Neural cell (in vitro differentiated cells): Measurements from ENCODE around the gene TRPM2. TPM values are rescaled to one million over a fixed set of nuclear protein-coding genes. Genes with fewer than 3 reads are reported as not detected.
A peak's percentile ranks its signal among the peaks of the same experiment; 100 is the strongest.

Experiments used
- H2AFZ ChIP-seq: fragments of 200-600, 300-800 bp; sonication (generic), shearing (Covaris generic); 2 replicates; pipeline ENCODE4 v1.6.0; 2014; ENCODE audit warnings: low read depth, mild to moderate bottlenecking, antibody characterized with exemption, low read length, moderate library complexity
- H3F3A ChIP-seq: fragments of 200-600 bp; shearing (Covaris generic); 2 replicates; pipeline ENCODE4 v1.6.1; 2016; ENCODE audit warnings: mild to moderate bottlenecking, moderate library complexity, mixed read lengths, antibody characterized with exemption, low read length; ENCODE audit not compliant: insufficient read depth, poor library complexity, severe bottlenecking
- H3K27ac ChIP-seq: fragments of 200-600, 300-800 bp; sonication (generic), shearing (Covaris generic); 2 replicates; pipeline ENCODE4 v1.5.1; 2014; ENCODE audit warnings: mild to moderate bottlenecking, low read length, moderate library complexity
- H3K27me3 ChIP-seq: fragments of 300-800, 200-600 bp; sonication (generic), shearing (Covaris generic); 2 replicates; pipeline ENCODE4 v1.6.0; 2014; ENCODE audit warnings: mild to moderate bottlenecking, low read depth, low read length, moderate library complexity; ENCODE audit not compliant: insufficient read depth
- H3K36me3 ChIP-seq: fragments of 300-800, 200-600 bp; sonication (generic), shearing (Covaris generic); 2 replicates; pipeline ENCODE4 v1.5.1; 2014; ENCODE audit warnings: mild to moderate bottlenecking, antibody characterized with exemption, low read length, moderate library complexity; ENCODE audit not compliant: insufficient read depth
- H3K4me2 ChIP-seq: fragments of 300-800, 200-600 bp; sonication (generic), shearing (Covaris generic); 2 replicates; pipeline ENCODE4 v1.6.0; 2014; ENCODE audit warnings: mild to moderate bottlenecking, low read length
- H3K4me3 ChIP-seq: fragments of 300-800, 200-600 bp; sonication (generic), shearing (Covaris generic); 2 replicates; pipeline ENCODE4 v1.5.1; 2014; ENCODE audit warnings: mild to moderate bottlenecking, low read length, moderate library complexity
- H3K79me2 ChIP-seq: fragments of 200-600 bp; shearing (Covaris generic); replicated peaks from 2 replicates; pipeline ENCODE4 v1.6.0; 2014; ENCODE audit warnings: mild to moderate bottlenecking, low read length, moderate library complexity; ENCODE audit not compliant: insufficient read depth
- H3K9ac ChIP-seq: fragments of 300-800, 200-600 bp; sonication (generic), shearing (Covaris generic); 2 replicates; pipeline ENCODE4 v1.6.1; 2016; ENCODE audit warnings: mild to moderate bottlenecking, low read length, mixed read lengths
- H3K9me2 ChIP-seq: fragments of 200-600 bp; shearing (Covaris generic); 2 replicates; pipeline ENCODE4 v1.6.1; 2016; ENCODE audit warnings: mild to moderate bottlenecking, low read length, mixed read lengths; ENCODE audit not compliant: insufficient read depth
- H3K9me3 ChIP-seq: fragments of 200-600, 300-800 bp; sonication (generic), shearing (Covaris generic); 2 replicates; pipeline ENCODE4 v1.6.1; 2016; ENCODE audit warnings: mild to moderate bottlenecking, mixed run types, low read length, moderate library complexity, mixed read lengths
- H4K20me1 ChIP-seq: fragments of 200-600 bp; shearing (Covaris generic); 2 replicates; pipeline ENCODE4 v1.6.1; 2016; ENCODE audit warnings: mild to moderate bottlenecking, mixed run types; ENCODE audit not compliant: insufficient read depth
- EP300 ChIP-seq: fragments of 450-650 bp; conservative IDR thresholded peaks from 2 replicates; pipeline ENCODE4 v1.6.1; 2014; ENCODE audit warnings: antibody characterized with exemption, mild to moderate bottlenecking, moderate library complexity; ENCODE audit not compliant: poor library complexity, severe bottlenecking
- EZH2 ChIP-seq: fragments of 200-600, 300-800 bp; shearing (Covaris generic), sonication (generic); IDR thresholded peaks from 2 replicates; pipeline ENCODE4 v1.6.1; 2014; ENCODE audit warnings: antibody characterized with exemption, low read length, borderline replicate concordance, mild to moderate bottlenecking; ENCODE audit not compliant: insufficient read depth, poor library complexity, severe bottlenecking
- MXI1 ChIP-seq: fragments of 450-650 bp; conservative IDR thresholded peaks from 2 replicates; pipeline ENCODE4 v1.6.1; 2014; ENCODE audit warnings: antibody characterized with exemption, mild to moderate bottlenecking; ENCODE audit not compliant: poor library complexity, severe bottlenecking
- POLR2AphosphoS5 ChIP-seq: IDR thresholded peaks from 2 replicates; pipeline ENCODE4 v1.6.1; 2012
- RAD21 ChIP-seq: fragments of 450-650 bp; conservative IDR thresholded peaks from 2 replicates; pipeline ENCODE4 v1.6.1; 2014; ENCODE audit warnings: antibody characterized with exemption, mild to moderate bottlenecking, moderate library complexity
- SMC3 ChIP-seq: fragments of 450-650 bp; conservative IDR thresholded peaks from 2 replicates; pipeline ENCODE4 v1.6.1; 2014; ENCODE audit warnings: antibody characterized with exemption, mild to moderate bottlenecking, moderate library complexity; ENCODE audit not compliant: poor library complexity
- TAF1 ChIP-seq: IDR thresholded peaks from 2 replicates; pipeline ENCODE4 v1.6.1; 2012; ENCODE audit warnings: low read depth
- polyA plus RNA-seq: library from polyadenylated mRNA; depleted of rRNA; stranded (reverse); fragments of >200 nt; gene quantifications from 2 replicates; pipeline ENCODE4 v1.2.3, GENCODE V29; 2014
- TF ChIP-seq, protein P1 (sequence below): fragments of 450-650 bp; IDR thresholded peaks from 2 replicates; pipeline ENCODE4 v1.5.1; 2014; ENCODE audit warnings: antibody characterized with exemption, mild to moderate bottlenecking, moderate library complexity; ENCODE audit not compliant: poor library complexity, severe bottlenecking
- TF ChIP-seq, protein P2 (sequence below): IDR thresholded peaks from 2 replicates; pipeline ENCODE4 v1.6.1; 2012; ENCODE audit warnings: borderline replicate concordance

Gene TRPM2
- polyA plus RNA-seq, 1 donor from 2014 or later, result 0.14 TPM

DNA sequence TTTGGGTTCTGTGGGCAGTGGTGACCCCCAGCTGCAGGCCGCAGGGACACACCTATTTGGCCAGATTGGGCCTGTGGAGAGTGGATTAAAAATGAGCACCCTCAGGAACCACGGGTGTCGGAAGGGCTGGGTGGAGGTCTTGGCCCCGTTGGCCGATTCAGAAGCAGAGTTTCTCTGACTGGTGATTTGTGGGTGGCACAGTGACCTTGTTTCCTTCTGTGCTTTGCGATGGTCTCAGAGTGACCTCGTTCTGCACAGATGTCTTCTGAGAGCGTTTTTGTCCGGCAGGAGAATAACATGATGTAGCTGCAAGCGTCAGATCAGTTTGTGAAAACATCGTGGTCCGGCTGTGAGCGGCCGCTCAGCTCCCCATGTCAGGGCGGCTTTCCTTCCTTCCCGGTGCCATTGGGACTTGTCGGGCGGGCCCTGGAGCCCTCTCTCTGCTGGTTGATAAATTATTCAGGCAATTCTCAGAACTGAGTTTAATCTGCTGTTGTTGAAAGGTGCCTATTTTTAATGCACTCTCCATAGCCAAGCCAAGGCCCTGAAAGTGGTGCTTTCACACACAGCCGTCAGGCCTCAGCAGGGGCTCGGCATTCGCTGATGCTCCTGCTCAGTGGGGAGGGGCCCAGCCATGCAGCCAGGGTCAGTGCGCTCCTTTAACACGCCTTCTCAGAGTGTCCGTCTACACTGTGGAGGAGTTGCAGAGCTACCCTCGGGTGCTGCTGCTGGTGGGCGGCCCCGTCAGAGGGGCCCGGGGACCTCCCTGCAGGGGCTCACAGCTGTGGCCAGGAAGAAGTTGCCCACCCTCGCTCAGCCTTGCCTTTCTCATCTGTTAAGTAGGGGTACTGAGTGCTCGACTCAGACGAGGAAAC, 26.8 kb downstream of the TRPM2 start:
- no peaks in the 10 kb centered on the region for H3K36me3 ChIP-seq
- no peaks in the 10 kb centered on the region for H3F3A ChIP-seq
- H3K9ac ChIP-seq, result peak overlapping the region; percentile 19
- H2AFZ ChIP-seq, result no peak overlapping the region
- no peaks in the 10 kb centered on the region for H3K27me3 ChIP-seq
- no peak for TF ChIP-seq SMC3
- TF ChIP-seq EZH2, result no peak
- peak; percentile 17 for TF ChIP-seq EP300
- TF ChIP-seq, protein P1, sequence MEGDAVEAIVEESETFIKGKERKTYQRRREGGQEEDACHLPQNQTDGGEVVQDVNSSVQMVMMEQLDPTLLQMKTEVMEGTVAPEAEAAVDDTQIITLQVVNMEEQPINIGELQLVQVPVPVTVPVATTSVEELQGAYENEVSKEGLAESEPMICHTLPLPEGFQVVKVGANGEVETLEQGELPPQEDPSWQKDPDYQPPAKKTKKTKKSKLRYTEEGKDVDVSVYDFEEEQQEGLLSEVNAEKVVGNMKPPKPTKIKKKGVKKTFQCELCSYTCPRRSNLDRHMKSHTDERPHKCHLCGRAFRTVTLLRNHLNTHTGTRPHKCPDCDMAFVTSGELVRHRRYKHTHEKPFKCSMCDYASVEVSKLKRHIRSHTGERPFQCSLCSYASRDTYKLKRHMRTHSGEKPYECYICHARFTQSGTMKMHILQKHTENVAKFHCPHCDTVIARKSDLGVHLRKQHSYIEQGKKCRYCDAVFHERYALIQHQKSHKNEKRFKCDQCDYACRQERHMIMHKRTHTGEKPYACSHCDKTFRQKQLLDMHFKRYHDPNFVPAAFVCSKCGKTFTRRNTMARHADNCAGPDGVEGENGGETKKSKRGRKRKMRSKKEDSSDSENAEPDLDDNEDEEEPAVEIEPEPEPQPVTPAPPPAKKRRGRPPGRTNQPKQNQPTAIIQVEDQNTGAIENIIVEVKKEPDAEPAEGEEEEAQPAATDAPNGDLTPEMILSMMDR, result no peak
- peak; percentile 63 for TF ChIP-seq POLR2AphosphoS5
- TF ChIP-seq MXI1, result peak; percentile 13
- TF ChIP-seq TAF1, result no peak
- TF ChIP-seq, protein P2, sequence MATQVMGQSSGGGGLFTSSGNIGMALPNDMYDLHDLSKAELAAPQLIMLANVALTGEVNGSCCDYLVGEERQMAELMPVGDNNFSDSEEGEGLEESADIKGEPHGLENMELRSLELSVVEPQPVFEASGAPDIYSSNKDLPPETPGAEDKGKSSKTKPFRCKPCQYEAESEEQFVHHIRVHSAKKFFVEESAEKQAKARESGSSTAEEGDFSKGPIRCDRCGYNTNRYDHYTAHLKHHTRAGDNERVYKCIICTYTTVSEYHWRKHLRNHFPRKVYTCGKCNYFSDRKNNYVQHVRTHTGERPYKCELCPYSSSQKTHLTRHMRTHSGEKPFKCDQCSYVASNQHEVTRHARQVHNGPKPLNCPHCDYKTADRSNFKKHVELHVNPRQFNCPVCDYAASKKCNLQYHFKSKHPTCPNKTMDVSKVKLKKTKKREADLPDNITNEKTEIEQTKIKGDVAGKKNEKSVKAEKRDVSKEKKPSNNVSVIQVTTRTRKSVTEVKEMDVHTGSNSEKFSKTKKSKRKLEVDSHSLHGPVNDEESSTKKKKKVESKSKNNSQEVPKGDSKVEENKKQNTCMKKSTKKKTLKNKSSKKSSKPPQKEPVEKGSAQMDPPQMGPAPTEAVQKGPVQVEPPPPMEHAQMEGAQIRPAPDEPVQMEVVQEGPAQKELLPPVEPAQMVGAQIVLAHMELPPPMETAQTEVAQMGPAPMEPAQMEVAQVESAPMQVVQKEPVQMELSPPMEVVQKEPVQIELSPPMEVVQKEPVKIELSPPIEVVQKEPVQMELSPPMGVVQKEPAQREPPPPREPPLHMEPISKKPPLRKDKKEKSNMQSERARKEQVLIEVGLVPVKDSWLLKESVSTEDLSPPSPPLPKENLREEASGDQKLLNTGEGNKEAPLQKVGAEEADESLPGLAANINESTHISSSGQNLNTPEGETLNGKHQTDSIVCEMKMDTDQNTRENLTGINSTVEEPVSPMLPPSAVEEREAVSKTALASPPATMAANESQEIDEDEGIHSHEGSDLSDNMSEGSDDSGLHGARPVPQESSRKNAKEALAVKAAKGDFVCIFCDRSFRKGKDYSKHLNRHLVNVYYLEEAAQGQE, result no peak
- no peak for TF ChIP-seq RAD21
- no peak overlapping the region for H3K4me3 ChIP-seq
- no peaks in the 10 kb centered on the region for H3K9me2 ChIP-seq
- H3K4me2 ChIP-seq, result no peak overlapping the region
- no peaks in the 10 kb centered on the region for H4K20me1 ChIP-seq
- no peaks in the 10 kb centered on the region for H3K9me3 ChIP-seq
- no peaks in the 10 kb centered on the region for H3K79me2 ChIP-seq
- H3K27ac ChIP-seq, result peak overlapping the region; percentile 29

DNA sequence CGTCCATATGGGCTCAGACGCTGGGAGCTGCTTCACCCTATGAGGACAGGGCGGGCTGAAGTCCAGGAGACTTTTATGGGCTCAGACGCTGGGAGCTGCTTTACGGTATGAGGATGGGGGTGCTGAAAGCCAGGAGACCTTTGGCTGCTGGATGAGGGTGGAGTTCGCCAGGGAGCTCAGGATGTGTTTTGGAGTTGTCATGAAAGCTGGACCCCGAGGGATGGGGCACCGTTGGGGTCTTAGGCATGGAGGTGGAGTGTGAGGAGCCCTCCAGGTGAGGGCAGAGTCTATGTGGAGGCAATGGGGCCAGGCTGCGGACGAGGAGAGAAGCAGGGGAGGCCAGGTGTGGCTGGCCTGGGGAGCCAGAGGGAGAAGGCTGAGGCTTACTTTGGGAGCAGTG, 27.5 kb downstream of the TRPM2 start:
- Histone ChIP-seq H3K4me2 (no peak overlapping the region), H4K20me1 (no peaks in the 10 kb centered on the region), H3K36me3 (no peaks in the 10 kb centered on the region), H3K9me2 (no peaks in the 10 kb centered on the region), H2AFZ (no peak overlapping the region), H3K9ac (no peak overlapping the region), H3K9me3 (no peaks in the 10 kb centered on the region), H3K79me2 (no peaks in the 10 kb centered on the region), H3F3A (no peaks in the 10 kb centered on the region), H3K27me3 (no peaks in the 10 kb centered on the region), H3K4me3 (no peak overlapping the region), H3K27ac (peak overlapping the region; percentile 29)
- TF ChIP-seq EZH2, result no peak
